GM19239 (cell line): ENCODE measurements around the gene GTSE1.

Experiments used
- DNase-seq: peaks from one replicate; pipeline ENCODE4 v3.0.0; 2011; ENCODE audit warnings: low spot score; ENCODE audit not compliant: insufficient read length
- FAIRE-seq: peaks from 2 replicates; lab custom pipeline; 2011; peaks lifted over from hg19 to GRCh38; lab: Jason Lieb, UNC

GTSE1 gene

DNA sequence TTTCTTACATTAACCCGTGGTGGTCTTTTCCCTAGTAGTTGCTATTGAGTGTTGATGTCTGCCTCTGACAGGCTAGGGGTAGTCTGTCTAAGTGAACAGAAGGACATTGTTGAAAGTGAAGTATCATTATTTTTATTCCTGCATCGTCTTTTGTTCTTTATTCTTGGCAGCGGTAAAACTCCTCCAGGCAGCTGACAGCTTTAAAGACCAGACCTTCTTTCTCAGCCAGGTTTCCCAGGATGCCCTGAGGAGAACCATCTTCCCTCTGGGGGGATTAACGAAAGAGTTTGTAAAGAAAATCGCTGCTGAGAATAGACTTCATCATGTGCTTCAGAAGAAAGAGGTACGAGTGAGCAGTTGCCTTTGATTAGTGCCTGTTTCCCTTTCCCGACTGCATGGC, 53.5 kb downstream of the GTSE1 start:
- no peak for FAIRE-seq
- DNase-seq, result no peak

DNA sequence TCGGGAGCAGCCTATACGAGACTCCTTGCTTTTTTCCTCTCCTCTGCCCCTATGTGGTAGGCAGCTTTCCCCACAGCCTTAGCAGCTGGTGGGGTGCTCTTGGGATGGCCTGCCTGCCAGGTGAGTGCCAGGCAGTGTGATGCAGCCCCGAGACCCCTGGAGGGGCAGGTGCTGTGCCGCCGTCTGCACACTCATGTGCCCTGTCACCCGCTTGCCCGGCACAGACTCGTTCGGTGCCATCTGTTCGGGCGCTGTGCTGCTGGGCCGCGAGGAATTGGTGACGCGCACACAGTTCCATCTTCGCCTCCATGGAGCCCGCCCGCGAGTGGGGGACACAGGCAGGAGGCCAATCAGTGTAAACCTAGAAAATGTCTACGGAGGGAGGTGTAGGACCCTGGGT, 54.0 kb downstream of the GTSE1 start:
- FAIRE-seq (no peak), DNase-seq (no peak)

DNA sequence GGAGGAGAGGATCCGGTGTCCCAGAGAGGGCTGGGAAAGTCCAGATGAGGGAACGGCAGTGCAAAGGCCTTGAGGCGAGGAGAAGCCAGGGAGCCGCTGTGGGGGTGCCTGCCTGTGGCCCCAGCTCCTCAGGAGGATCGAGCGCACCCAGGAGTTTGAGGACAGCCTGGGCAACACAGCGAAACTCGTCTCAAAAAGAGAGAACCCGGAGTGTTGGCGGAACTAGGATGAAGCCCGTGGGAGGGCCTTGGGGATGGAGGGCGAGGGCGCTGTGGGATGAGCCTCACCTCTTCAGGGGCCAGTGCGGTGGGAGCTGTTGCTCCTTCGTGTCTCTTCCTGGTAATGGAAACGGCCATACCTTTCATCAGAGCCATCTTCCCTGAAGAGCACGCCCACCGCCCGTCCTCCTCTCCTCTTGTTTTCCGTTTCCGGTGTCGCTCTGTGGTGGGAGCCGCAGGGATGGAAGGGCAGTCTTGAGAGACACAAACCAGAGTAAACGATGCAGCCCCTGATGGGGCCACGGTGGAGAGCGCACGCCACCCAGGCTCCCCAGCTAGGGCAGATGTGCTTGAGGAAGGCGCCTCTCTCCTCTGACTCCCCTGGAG, 54.6 kb downstream of the GTSE1 start:
- FAIRE-seq (no peak), DNase-seq (no peak)

DNA sequence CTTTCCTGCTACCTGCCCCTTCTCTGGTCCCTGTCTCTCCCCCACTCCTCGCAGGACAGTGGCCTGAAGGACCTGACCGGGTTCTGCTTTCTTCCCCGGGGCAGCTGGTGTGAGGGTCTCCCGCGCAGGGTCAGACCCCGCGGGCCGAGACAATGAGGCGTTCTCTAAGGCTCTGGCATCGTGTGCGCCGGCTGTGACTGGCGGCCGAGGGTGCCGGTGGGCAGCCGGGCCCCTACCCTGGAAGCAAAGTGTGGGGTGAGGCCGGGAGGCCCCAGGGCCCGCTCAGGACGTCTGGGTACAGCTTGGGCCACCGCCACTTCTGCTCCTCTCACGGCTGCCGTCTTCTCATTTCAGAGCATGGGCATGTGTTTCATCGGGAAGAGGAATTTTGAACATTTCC, 55.1 kb downstream of the GTSE1 start:
- FAIRE-seq, result no peak
- DNase-seq, result no peak

DNA sequence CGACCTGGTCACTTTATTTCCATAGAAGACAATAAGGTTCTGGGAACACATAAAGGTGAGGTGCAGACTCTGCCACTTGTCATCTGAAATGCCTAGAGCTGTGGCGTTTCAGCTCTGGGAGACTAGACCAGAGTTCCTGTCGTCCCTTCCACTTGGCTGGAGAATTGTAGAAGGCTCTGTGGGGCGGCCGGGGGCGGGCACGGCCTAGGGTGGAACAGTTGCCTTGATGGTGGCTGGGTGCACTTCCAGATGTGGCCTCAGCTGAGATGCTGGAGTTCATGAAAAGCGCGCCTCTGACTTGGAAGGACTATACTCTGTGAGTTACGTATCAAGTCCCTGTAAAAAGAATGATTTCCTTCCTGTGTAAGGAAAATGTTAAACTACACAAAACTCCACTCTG, 55.6 kb downstream of the GTSE1 start:
- FAIRE-seq (no peak), DNase-seq (no peak)

- FAIRE-seq (no peak), DNase-seq (no peak)
Measured at GRCh38 chr22:46352691-46353386, 56.2 kb downstream of the GTSE1 start.

GRCh38 chr22:46353483-46354105, 56.9 kb downstream of the GTSE1 start:
- FAIRE-seq (no peak), DNase-seq (no peak)

GRCh38 chr22:46354176-46354992, 57.7 kb downstream of the GTSE1 start:
- no peak for DNase-seq
- FAIRE-seq, result no peak

- FAIRE-seq (no peak), DNase-seq (no peak)
Measured at GRCh38 chr22:46354993-46355305, 58.3 kb downstream of the GTSE1 start.

DNA sequence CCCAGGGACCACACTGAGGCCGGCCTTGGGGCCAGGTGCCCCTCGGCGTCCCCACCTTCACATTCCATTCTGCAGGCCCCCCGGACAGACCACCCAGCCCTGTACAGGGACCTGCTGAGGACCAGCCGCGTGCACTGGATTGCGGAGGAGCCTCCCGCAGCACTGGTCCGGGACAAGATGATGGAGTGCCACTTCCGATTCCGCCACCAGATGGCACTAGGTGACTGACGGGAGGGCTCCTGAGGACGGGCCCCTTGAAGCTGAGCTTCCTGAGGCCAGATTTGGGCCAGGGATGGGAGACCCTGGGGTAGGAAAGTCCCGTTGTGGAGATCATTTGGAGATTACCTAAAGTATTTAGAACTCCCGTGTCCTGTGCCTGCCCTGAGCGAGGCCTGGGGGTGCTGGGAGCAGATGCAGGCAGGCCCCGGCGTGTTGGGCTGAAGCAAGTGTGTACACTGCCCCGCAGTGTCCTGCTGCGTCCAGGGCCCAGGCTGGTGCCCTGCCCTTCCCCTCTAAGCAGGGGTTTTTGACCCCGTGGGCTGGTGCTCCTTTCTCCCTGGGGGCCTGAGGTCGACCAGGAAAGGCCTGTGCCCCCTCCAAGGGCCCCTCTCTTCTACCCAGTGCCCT, 58.8 kb downstream of the GTSE1 start:
- DNase-seq (peak; percentile 85), FAIRE-seq (peak; percentile 80)

- DNase-seq (no peak), FAIRE-seq (no peak)
Measured at GRCh38 chr22:46355996-46356471, 59.4 kb downstream of the GTSE1 start.

DNA sequence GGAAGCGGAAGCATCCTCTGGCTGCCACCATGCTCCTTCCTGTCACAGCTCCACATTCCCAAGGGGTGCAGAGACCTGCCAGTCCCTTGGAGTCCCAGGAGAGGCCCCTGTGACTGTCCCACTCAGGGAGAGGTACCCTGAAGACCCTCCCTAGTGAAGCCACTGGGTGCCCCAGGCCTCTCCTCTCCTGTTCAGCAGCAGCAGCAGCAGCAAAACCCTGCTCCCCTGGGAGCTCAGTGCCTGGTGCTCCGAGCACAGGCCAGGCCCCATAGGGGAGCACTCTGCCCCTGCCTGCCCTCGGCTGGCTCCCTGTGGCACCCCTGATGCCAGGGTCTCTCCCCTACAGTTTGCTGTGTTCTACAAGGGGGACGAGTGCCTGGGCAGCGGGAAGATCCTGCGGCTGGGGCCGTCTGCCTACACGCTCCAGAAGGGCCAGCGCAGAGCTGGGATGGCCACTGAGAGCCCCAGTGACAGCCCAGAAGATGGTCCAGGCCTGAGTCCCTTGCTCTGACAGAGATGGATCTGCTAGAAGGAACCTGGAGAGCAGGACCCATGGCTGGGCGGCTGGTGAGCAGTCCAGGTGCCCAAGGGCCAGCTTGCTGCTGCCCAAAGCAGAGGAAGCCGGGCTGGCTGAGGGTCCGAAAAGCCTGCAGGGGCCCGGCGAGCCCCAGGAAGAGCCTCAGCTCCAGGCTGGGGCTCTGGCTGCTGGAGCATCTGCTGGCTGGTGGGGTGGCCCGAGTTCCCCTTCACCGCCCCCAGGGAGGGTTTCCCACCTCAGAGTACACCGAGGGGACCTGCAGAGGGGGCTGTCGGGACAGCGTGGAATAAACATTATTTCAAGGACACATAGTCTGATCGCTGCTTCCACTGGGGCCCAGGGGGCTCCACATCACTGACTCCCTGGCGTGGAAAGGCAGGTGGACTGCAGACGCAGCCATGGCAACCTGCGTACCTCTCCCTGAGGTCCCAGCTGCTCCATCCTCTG, 60.1 kb downstream of the GTSE1 start:
- DNase-seq (no peak), FAIRE-seq (no peak)

DNA sequence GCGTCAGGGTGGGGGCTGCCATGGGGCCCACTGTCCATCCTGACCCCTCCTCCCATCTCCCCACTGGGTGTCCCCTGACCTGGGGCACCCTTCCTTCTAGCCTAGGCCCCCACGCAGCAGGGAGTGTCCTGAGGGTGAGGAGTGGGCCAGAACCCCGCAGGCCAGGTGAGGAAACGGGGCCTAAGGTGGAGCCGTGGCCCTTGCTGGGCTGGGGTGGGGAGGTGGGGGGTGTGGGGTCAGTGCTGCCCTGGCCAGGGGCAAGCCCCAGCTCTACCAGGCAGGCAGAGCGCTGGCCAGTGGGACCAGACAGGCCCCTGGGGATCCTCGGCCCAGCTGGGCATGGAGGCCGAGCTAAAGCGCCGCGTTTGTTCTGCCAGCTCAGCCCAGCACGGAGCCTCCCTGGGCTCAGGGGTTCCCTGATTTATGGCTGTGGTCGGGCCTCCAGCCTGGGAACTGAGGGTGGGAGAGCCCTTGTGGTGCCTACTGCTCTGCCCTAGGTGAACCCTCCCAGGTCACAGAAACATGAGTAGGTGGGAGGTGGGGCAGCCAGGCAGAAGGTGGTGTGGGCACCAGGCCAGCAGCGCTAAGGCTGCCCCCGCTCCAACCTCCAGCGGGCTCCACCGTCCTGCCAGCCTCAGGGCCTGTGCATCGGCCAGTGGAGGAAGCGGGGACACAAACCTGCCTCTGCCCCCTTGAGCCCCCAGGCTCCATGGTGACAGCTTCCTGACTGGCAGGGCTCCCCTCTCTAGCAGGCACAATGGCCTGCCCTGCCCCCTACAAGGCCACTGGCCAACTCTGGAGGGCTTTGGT, 61.2 kb downstream of the GTSE1 start:
- DNase-seq, result no peak
- no peak for FAIRE-seq

GRCh38 chr22:46358766-46359165, 62.1 kb downstream of the GTSE1 start:
- FAIRE-seq (no peak), DNase-seq (no peak)

- no peak for DNase-seq
- no peak for FAIRE-seq
Measured at GRCh38 chr22:46359362-46359761, 62.7 kb downstream of the GTSE1 start.

DNA sequence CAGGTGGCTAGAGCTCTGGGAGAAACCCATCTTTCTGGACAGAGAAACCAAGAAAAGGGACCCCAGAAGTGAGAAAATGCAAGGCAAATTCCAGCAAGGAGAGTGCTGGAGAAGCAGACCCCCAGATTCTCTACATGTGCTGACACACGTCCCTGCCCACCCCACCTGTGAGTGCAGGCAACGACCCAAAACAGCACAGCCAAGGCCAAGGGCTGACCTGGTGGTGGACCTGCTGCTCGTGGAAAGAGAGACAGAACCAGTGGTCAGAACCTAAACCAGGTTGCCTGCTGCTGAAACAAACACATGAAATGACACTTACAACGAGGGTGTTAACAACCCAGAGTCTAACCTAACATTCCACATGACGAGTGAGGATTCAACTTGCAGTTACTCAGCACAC, 63.4 kb downstream of the GTSE1 start:
- FAIRE-seq, result no peak
- DNase-seq, result no peak

DNA sequence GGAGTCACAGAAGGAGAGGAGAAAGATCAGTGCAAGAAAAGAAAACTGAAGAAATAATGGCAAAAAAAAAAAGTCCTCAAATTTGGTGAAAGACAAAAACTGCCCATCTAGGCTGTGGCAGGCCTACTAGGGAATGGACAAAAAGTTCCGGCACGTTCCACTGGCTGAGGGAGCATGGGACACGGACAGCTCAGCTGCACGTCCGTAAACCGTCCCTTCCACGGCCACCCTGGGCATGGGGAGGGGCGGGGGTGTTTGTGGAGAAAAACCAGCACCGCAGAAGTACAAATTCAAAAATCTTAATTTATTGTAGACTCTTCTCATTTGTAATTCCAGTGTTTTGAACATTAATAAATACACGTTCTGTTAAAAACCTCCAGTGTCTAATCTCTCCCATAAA, 64.2 kb downstream of the GTSE1 start:
- no peak for FAIRE-seq

DNA sequence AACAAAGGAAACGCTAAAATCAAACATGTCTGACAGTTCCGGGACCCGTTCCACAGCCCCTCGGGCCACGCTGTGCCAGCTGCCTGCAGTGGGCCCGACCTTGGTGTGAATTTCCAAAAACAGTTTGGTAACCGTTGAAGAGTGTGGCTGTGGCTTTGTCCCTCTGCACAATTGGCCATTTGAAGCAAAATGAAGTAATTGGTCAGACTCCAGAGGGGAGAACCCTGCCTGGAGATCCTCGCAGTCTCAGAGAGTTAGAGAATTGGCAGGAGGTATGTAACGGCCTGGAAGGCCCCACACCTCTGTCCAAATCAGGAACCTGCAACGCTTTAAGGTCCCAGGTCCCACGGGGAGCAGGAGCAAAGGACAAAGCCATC, 65.1 kb downstream of the GTSE1 start:
- FAIRE-seq (no peak), DNase-seq (no peak)

More for the DNA sequence above, 64.2 kb downstream of the GTSE1 start:
- no peak for DNase-seq
